Stimulated activated naive CD8-positive, alpha-beta T cell treated with anti-CD3 and anti-CD28 coated beads, Interleukin-15, amount 100 ng/mL, for 72 hours (primary cell): ENCODE results near the gene NINJ1.

ENCODE experiments used
- ATAC-seq: fragments of 150-1000 bp; cut with Tn5 transposase; 2 replicates; pipeline ENCODE4 v1.10.0; 2021; ENCODE audit warnings: mild to moderate bottlenecking, moderate library complexity
- DNase-seq, 2 donors: peaks; one replicate each; pipeline ENCODE4 v3.0.0; 2021 to 2022
- H3K27ac Mint-ChIP-seq, 2 donors: one replicate each; pipeline ENCODE4 v1.8.0; 2022; ENCODE audit warnings: mild to moderate bottlenecking in 2 of 2, mixed read lengths in 2 of 2, moderate library complexity in 2 of 2
- H3K27me3 Mint-ChIP-seq: one replicate; pipeline ENCODE4 v1.8.0; 2022; ENCODE audit warnings: mixed read lengths
- H3K4me1 Mint-ChIP-seq: one replicate; pipeline ENCODE4 v1.8.0; 2022; ENCODE audit warnings: mild to moderate bottlenecking, mixed read lengths
- H3K4me3 Mint-ChIP-seq, 2 donors: one replicate each; pipeline ENCODE4 v1.8.0; 2022; ENCODE audit warnings: mild to moderate bottlenecking in 2 of 2, mixed read lengths in 2 of 2, moderate library complexity in 1 of 2
- H3K9me3 Mint-ChIP-seq, 2 donors: one replicate each; pipeline ENCODE4 v1.8.0; 2022; ENCODE audit warnings: mixed read lengths in 2 of 2

The NINJ1 gene, protein sequence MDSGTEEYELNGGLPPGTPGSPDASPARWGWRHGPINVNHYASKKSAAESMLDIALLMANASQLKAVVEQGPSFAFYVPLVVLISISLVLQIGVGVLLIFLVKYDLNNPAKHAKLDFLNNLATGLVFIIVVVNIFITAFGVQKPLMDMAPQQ

DNA sequence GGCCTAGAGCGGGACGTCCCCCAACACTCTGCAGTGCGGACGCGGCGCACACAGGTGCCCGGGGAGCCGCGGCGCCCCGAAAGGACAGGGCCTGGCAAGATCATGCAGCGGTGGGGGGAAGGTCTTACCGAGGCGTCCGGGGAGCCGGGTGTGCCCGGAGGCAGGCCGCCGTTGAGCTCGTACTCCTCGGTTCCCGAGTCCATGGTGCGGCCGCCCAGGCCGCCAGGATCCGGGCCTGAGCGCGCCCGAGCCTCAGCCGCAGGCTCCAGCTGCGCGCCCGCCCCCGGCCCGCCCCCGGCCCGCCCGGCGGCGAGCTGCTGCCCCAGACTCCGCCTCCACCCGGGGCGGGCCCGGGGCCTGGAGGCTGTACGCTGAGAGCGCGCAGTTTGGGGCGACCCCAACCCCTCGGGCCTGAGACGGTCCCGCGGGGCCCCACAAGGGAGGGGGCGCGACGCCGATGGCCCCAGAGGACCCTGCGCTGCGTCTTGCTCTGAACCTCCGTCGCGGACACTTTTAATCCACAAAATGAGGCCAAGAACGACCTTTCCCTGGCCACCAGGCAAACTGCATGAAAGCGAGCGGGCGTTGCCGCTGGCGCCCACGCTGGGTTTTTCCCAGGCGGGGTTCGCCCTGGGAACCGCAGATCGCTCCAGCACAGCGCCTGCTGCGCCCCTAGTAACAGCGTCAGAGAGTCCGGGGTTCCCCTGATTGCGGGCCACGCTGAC is at the start of gene NINJ1:
Gene NINJ1, minus strand, starts transcription at position 237 of the 725 bp plus-strand sequence. Its CDS starts 34 bp downstream, at position 203.
- peak; percentile 89 to 92 for DNase-seq
- no peaks in the 10 kb centered on the region for H3K27me3 Mint-ChIP-seq

GRCh38 chr9:93183131-93183662 is 49.1 kb upstream of the NINJ1 start:
- Mint-ChIP-seq H3K4me1 (peaks cover 11% of the 10 kb centered on the region), H3K27ac (no peak overlapping the region), H3K27me3 (peaks cover 77% of the 10 kb centered on the region), H3K9me3 (no peaks in the 10 kb centered on the region), H3K4me3 (peak overlapping the region; percentile 47 to 82)
- ATAC-seq, result no peak
- no peak for DNase-seq

More for the DNA sequence above, at the start of gene NINJ1:
- Mint-ChIP-seq H3K9me3 (no peaks in the 10 kb centered on the region), H3K4me3 (peak within 1 kb of the TSS; percentile 94 to 96), H3K4me1 (peaks cover 87% of the 10 kb centered on the region), H3K27ac (peak within 1 kb of the TSS; percentile 94 to 99)
- ATAC-seq, result peak; percentile 87

GRCh38 chr9:93182572-93182971 is 48.5 kb upstream of the NINJ1 start:
- Mint-ChIP-seq H3K27ac (no peak overlapping the region), H3K9me3 (no peaks in the 10 kb centered on the region), H3K27me3 (peaks cover 74% of the 10 kb centered on the region), H3K4me3 (no peak overlapping the region), H3K4me1 (peaks cover 11% of the 10 kb centered on the region)
- DNase-seq, result no peak
- no peak for ATAC-seq

- DNase-seq (no peak), ATAC-seq (no peak)
- Mint-ChIP-seq H3K27me3 (peaks cover 67% of the 10 kb centered on the region), H3K27ac (no peak overlapping the region), H3K9me3 (no peaks in the 10 kb centered on the region), H3K4me1 (peaks cover 11% of the 10 kb centered on the region), H3K4me3 (no peak overlapping the region)
These were observed 47.8 kb upstream of the NINJ1 start for GRCh38 chr9:93181672-93182435.

GRCh38 chr9:93180938-93181337 is 46.9 kb upstream of the NINJ1 start:
- Mint-ChIP-seq H3K27ac (no peak overlapping the region), H3K27me3 (peaks cover 58% of the 10 kb centered on the region), H3K4me1 (peaks cover 11% of the 10 kb centered on the region), H3K9me3 (no peaks in the 10 kb centered on the region), H3K4me3 (no peak overlapping the region)
- DNase-seq (no peak), ATAC-seq (no peak)

- no peak for DNase-seq
- H3K4me1 Mint-ChIP-seq, result peaks cover 11% of the 10 kb centered on the region
- H3K27ac Mint-ChIP-seq, result peak overlapping the region; percentile 8 to 27
- no peak overlapping the region for H3K4me3 Mint-ChIP-seq
- peaks cover 51% of the 10 kb centered on the region for H3K27me3 Mint-ChIP-seq
- ATAC-seq, result no peak
- no peaks in the 10 kb centered on the region for H3K9me3 Mint-ChIP-seq
These were observed 45.1 kb upstream of the NINJ1 start for GRCh38 chr9:93178851-93179786.

DNA sequence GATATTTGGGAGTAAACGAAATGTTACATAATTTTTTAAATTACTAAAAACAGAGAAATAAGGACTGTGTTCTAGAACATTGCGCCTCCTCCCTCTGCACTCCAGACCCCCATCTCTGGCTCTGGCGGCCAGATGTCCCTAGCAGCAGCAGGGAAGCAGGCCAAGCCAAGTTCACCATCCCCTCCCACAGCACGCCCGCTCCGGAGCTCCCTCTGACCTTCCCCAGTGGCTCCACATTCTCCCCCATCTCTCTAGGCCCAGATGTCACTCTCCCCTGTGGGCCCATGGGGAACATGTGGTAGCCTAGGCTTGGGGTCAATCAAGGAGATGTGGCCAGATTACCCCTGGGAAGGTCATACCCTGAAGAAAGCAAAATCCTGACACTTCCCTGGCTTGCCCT is 43.6 kb upstream of the NINJ1 start:
- no peaks in the 10 kb centered on the region for H3K9me3 Mint-ChIP-seq
- peaks cover 5% of the 10 kb centered on the region for H3K4me1 Mint-ChIP-seq
- peaks cover 40% of the 10 kb centered on the region for H3K27me3 Mint-ChIP-seq
- DNase-seq, result no peak
- no peak for ATAC-seq
- no peak overlapping the region for H3K27ac Mint-ChIP-seq
- no peak overlapping the region for H3K4me3 Mint-ChIP-seq

DNA sequence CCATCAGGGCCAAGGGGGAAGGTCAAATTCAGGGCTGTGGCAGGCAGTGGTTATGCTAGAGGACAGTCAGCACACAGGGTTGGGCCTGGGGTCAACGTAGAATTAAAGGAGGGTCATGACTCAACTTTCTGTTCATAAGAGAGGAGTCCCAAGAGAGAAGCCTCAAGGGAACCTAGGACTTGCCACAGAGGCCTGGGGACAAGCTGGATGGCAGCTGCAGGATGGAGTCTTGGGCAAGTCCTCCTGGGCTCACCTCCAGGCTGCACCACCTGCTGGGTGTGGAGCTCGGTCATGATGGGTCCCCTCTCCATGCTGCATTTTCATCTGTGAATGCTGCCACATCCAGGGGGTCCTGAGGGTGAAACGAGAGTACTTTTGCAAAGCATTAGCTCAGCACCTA is 40.9 kb upstream of the NINJ1 start:
- no peaks in the 10 kb centered on the region for H3K9me3 Mint-ChIP-seq
- H3K27ac Mint-ChIP-seq, result no peak overlapping the region
- no peak for DNase-seq
- peaks cover 5% of the 10 kb centered on the region for H3K4me1 Mint-ChIP-seq
- no peak overlapping the region for H3K4me3 Mint-ChIP-seq
- ATAC-seq, result no peak
- H3K27me3 Mint-ChIP-seq, result peaks cover 13% of the 10 kb centered on the region

DNA sequence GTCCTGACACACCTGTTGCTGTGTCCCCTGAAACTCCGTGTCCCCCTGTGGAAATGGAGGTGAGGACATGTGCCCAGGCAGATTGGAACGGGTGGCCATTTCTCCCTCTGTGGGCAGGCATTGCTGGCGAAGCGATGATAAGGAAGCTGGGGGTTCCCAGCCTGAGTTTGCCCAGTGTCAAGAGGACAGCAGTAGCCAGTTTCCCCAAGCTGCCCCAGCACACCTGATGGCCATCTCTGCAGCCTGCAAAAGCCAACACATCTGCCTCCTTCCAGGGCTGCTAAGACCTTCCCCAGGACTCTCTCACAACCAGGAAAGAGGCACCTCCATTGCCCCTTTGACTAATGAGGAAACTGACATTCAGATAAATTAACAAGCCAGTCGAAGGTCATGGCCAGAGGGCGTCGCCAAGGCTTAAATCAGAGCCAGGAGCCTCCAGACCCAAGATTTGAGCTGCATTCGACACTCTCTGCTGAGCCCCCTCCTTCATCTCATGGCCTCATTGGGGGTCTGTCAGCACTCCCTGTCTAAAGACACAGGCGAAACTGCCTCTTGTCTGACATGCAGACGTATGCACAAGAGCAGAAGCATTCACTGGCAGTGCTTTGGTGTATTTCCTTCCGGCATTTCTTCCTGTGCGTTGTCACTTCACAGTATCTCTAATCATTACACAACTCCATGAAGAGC is 39.5 kb upstream of the NINJ1 start:
- no peak for DNase-seq
- Mint-ChIP-seq H3K27ac (peak overlapping the region in 1 of 2 donors; percentile 48), H3K9me3 (no peaks in the 10 kb centered on the region), H3K4me1 (peaks cover 5% of the 10 kb centered on the region), H3K4me3 (no peak overlapping the region), H3K27me3 (no peaks in the 10 kb centered on the region)
- ATAC-seq, result no peak

- no peaks in the 10 kb centered on the region for H3K27me3 Mint-ChIP-seq
- H3K27ac Mint-ChIP-seq, result no peak overlapping the region
- H3K4me1 Mint-ChIP-seq, result peaks cover 5% of the 10 kb centered on the region
- DNase-seq (no peak), ATAC-seq (no peak)
- no peak overlapping the region for H3K4me3 Mint-ChIP-seq
- no peaks in the 10 kb centered on the region for H3K9me3 Mint-ChIP-seq
These were observed 38.8 kb upstream of the NINJ1 start for GRCh38 chr9:93172666-93173364.

DNA sequence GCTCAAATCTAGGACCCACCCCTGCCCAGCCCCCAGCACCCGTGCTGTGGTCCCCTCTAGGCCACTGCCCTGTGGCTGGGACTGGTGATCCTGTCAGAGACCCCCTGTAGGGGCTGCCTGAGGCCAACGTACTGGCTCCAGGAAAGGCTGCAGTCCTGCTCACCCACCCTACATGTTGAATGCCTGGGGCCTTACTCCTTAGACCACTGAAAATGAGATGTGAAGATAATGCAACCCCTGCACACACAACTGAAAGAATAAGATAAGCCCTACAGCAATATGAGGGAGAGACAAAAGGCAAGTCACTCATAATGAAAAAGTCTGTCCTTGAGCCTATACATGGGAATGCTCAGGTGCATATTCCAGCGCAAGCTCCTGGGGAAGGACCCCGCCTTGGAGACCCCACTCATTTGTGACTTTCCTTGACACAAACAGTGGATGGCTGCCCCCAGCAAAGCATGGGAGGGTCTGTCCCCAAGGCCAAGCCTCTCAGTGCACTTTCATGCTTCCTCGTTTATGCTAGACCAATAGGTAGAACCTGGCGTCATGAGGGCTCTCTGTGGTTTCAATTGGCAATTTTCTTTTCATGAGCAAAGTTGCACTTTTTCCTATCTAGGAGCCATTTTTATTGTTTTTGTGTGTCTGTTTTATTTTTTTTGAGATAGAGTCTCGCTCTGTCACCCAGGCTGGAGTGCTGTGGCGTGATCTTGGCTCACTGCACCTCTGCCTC is 37.4 kb upstream of the NINJ1 start:
- Mint-ChIP-seq H3K27me3 (no peaks in the 10 kb centered on the region), H3K4me1 (peaks cover 5% of the 10 kb centered on the region), H3K4me3 (no peak overlapping the region), H3K27ac (no peak overlapping the region), H3K9me3 (no peaks in the 10 kb centered on the region)
- DNase-seq (no peak), ATAC-seq (no peak)

DNA sequence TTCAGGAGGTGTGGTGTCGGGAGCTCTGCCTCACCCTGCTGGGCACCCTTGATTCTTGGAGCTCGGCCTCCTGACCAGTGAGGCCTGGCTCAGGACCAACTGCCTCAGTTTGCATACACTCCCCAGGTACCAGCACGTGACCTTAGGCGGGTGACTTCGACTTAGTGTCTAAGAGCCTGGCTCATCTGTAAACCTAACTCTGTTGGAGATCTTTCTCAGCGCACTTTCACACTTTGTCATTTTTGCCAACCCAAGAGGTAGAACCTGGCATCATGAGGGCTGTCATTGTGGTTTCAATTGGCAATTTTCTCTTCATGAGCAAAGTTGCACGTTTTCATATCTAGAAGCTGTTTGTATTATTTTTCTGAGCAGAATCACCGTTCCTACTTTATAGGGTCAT is 36.5 kb upstream of the NINJ1 start:
- ATAC-seq, result no peak
- Mint-ChIP-seq H3K27me3 (no peaks in the 10 kb centered on the region), H3K4me1 (peaks cover 5% of the 10 kb centered on the region), H3K4me3 (no peak overlapping the region), H3K9me3 (no peaks in the 10 kb centered on the region), H3K27ac (no peak overlapping the region)
- DNase-seq, result no peak

GRCh38 chr9:93169444-93169843 is 35.4 kb upstream of the NINJ1 start:
- H3K9me3 Mint-ChIP-seq, result no peaks in the 10 kb centered on the region
- no peak for DNase-seq
- H3K27me3 Mint-ChIP-seq, result no peaks in the 10 kb centered on the region
- H3K4me3 Mint-ChIP-seq, result no peak overlapping the region
- peaks cover 5% of the 10 kb centered on the region for H3K4me1 Mint-ChIP-seq
- no peak for ATAC-seq
- no peak overlapping the region for H3K27ac Mint-ChIP-seq

- H3K9me3 Mint-ChIP-seq, result no peaks in the 10 kb centered on the region
- no peak overlapping the region for H3K4me3 Mint-ChIP-seq
These were observed 34.5 kb upstream of the NINJ1 start for GRCh38 chr9:93168581-93168980.

More at GRCh38 chr9:93168581-93168980, 34.5 kb upstream of the NINJ1 start:
- no peak for ATAC-seq
- no peaks in the 10 kb centered on the region for H3K27me3 Mint-ChIP-seq
- H3K27ac Mint-ChIP-seq, result no peak overlapping the region
- DNase-seq, result no peak
- peaks cover 1% of the 10 kb centered on the region for H3K4me1 Mint-ChIP-seq
